Ectodermal cell (in vitro differentiated cells): ENCODE results near the gene TRIO.

ENCODE experiments used
- H3K27ac ChIP-seq: 2 replicates; pipeline ENCODE4 v1.7.0; 2013; ENCODE audit warnings: mild to moderate bottlenecking, low read depth, low read length; ENCODE audit not compliant: insufficient read depth, poor library complexity, severe bottlenecking
- H3K27me3 ChIP-seq: 2 replicates; pipeline ENCODE4 v1.7.0; 2013; ENCODE audit warnings: mild to moderate bottlenecking, low read length; ENCODE audit not compliant: insufficient read depth, control insufficient read depth, poor library complexity, severe bottlenecking
- H3K36me3 ChIP-seq: one replicate; pipeline ENCODE4 v1.7.0; 2013; ENCODE audit warnings: low read length; ENCODE audit not compliant: control insufficient read depth, insufficient read depth
- H3K4me1 ChIP-seq: one replicate; pipeline ENCODE4 v1.7.0; 2013; ENCODE audit warnings: low read length; ENCODE audit not compliant: control insufficient read depth, insufficient read depth
- H3K4me3 ChIP-seq: 2 replicates; pipeline ENCODE4 v1.7.0; 2013; ENCODE audit warnings: low read depth, low read length, control low read depth; ENCODE audit not compliant: insufficient read depth
- H3K9me3 ChIP-seq: 2 replicates; pipeline ENCODE4 v1.7.0; 2013; ENCODE audit warnings: mild to moderate bottlenecking, low read length, moderate library complexity; ENCODE audit not compliant: control insufficient read depth
- WGBS, 2 experiments: methylation state at CpG; one replicate each; pipeline ENCODE4 v1.1.7; 2013; ENCODE audit warnings: missing lambda C conversion rate in 2 of 2; 5-methylcytosine and 5-hydroxymethylcytosine counted together

TRIO gene

DNA sequence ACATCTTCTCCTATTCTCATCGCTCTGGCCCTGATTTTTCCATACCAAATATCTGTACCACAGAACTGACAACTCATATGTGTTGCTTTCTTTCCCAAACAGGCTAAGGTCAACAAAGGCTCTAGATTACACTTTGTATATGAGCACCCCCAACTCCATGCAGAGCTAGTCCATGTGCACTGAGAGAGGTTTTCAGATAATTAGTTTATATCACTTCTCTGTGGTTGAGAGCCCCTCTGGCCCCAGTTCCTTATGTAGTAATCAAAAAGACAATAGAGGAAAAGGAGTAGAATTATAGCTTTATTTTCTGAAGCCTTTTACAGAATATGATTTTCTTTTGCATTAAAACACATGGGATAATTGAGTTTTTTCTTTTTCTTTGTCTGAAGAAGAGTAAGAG lies 120.0 kb downstream of the TRIO start:
- 90 to 97% methylated on average over 1 of the region's 1 CpG for WGBS, 2 experiments
- Histone ChIP-seq H3K27ac (no peak overlapping the region), H3K4me1 (peaks cover 35% of the 10 kb centered on the region), H3K27me3 (no peaks in the 10 kb centered on the region), H3K36me3 (no peaks in the 10 kb centered on the region), H3K9me3 (no peaks in the 10 kb centered on the region), H3K4me3 (no peak overlapping the region)

DNA sequence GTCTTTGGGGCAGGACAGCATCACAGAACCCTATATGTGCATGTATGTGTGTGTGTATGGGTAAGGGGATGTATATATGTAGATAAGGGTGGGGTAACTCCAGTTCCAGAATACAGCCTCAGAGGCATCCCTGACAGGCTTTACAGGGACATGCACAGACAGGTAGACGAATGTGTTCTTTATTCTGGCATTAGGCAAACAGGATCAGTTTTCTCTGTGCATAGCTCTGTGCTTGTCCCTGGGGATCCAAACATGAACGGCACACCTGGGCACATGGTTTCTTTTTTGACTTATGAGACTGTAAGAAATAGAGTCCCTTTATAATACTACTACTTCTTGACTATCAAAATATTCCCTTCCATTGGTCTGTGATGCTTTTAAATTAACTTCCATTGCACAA lies 120.6 kb downstream of the TRIO start:
- no peaks in the 10 kb centered on the region for H3K36me3 ChIP-seq
- no peak overlapping the region for H3K4me3 ChIP-seq
- 81 to 93% methylated on average over 2 of the region's 2 CpGs for WGBS, 2 experiments
- H3K27me3 ChIP-seq: no peaks in the 10 kb centered on the region
- H3K9me3 ChIP-seq: no peaks in the 10 kb centered on the region
- peaks cover 29% of the 10 kb centered on the region for H3K4me1 ChIP-seq
- no peak overlapping the region for H3K27ac ChIP-seq

DNA sequence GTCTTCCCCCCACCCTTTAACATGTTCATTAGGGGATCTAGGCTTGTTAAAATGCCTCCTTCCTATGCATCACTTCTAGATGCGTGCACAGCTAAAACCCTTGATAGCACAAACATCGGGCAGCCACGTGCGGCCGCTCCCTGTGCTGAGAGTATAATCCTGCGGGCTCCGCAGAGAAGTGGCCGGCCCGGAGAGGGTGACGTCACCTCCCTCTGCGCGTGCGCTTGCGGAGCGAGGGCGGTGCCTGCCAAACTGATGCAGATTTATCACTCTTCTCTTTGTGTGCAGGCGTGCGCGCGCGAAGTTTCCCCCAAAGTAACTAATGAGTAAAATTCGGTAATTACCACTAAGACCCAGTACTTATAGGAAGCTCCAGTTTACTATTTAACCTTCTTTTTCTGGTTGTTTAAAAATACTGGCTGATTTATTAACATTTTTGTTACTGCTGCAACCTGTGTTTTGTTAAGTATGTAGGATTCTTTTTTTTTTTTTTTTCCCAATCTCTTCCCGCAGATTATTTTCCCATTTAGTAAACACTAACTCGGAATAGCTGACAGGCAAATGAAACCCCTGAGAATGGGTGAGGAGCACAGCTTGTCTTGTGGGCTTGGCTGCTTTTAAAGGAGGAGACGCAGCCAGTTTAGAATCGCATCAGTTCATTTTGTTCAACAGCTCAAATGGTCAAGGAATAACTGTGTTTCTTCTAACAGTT lies 121.6 kb downstream of the TRIO start:
- peak overlapping the region; percentile 20 for H3K4me3 ChIP-seq

DNA sequence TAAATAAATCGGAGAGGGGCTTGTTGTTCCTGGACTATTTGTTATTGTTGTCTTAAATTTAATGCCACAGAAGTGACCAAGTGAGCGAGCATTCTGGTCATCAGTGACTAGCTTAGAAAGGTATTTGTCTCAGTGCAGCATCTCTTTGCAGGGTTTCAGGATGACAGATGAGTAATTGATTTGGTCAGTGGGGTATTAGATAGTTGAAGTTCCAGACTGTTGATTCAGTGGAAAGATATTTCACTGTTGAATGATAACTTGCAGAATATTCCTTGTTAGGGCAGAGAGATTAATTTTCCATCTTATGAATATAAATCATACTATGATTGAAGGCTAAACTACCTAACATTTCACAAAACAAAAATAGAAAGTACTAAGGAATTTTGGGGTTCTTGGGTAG lies 122.4 kb downstream of the TRIO start:
- Histone ChIP-seq H3K27ac (no peak overlapping the region), H3K4me1 (peaks cover 31% of the 10 kb centered on the region), H3K27me3 (no peaks in the 10 kb centered on the region), H3K9me3 (no peaks in the 10 kb centered on the region), H3K4me3 (no peak overlapping the region), H3K36me3 (no peaks in the 10 kb centered on the region)
- WGBS, 2 experiments: 85 to 92% methylated on average over 2 of the region's 2 CpGs

More for the DNA sequence above, 121.6 kb downstream of the TRIO start:
- 7 to 8% methylated on average over 26 of the region's 26 CpGs for WGBS, 2 experiments
- Histone ChIP-seq H3K9me3 (no peaks in the 10 kb centered on the region), H3K27ac (peak overlapping the region; percentile 85), H3K36me3 (no peaks in the 10 kb centered on the region), H3K4me1 (peaks cover 27% of the 10 kb centered on the region), H3K27me3 (no peaks in the 10 kb centered on the region)

DNA sequence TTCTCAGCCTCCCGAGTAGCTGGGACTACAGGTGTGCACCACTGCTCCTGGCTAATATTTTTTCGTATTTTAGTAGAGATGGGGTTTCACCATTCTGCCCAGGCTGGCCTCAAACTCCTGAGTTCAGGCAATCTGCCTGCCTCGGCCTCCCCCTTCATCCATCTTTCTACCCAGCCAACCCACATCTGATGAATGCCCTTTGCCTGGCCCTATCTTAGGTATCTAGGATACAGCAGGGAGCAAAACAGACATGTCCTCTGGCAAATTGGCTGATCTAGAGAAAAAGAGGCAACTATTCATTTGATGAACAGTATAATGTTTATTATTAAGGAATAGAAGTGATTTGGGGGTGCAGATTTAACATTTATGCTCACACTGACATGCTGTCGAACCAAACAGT lies 123.0 kb downstream of the TRIO start:
- H3K27ac ChIP-seq: no peak overlapping the region
- 88 to 94% methylated on average over 4 of the region's 4 CpGs for WGBS, 2 experiments

DNA sequence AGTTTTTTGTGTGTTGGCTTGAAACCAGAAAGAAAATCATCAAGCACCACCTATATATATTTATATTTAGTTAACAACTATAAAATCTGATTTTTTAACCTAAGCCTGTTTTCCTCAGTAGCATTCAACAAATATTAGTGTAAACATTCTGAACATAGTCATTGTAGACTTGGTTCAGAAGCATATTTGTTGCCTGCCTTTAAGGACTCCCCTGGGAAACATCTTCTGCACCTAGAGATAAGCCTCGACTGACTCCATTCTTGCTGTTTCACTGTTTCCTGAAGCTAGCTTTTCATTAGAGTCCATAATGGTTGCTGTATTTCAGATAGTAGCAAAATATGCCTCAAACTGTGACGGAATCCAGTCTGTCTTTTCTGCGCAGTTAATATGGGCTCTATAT lies 123.5 kb downstream of the TRIO start:
- no peak overlapping the region for H3K4me3 ChIP-seq
- no peaks in the 10 kb centered on the region for H3K9me3 ChIP-seq
- peaks cover 22% of the 10 kb centered on the region for H3K4me1 ChIP-seq
- H3K27me3 ChIP-seq: no peaks in the 10 kb centered on the region
- 68 to 75% methylated on average over 3 of the region's 3 CpGs for WGBS, 2 experiments
- peak overlapping the region; percentile 33 for H3K27ac ChIP-seq
- H3K36me3 ChIP-seq: no peaks in the 10 kb centered on the region

More for the DNA sequence above, 123.0 kb downstream of the TRIO start:
- H3K4me1 ChIP-seq: peaks cover 27% of the 10 kb centered on the region
- H3K4me3 ChIP-seq: no peak overlapping the region
- no peaks in the 10 kb centered on the region for H3K27me3 ChIP-seq
- H3K9me3 ChIP-seq: no peaks in the 10 kb centered on the region
- H3K36me3 ChIP-seq: no peaks in the 10 kb centered on the region

DNA sequence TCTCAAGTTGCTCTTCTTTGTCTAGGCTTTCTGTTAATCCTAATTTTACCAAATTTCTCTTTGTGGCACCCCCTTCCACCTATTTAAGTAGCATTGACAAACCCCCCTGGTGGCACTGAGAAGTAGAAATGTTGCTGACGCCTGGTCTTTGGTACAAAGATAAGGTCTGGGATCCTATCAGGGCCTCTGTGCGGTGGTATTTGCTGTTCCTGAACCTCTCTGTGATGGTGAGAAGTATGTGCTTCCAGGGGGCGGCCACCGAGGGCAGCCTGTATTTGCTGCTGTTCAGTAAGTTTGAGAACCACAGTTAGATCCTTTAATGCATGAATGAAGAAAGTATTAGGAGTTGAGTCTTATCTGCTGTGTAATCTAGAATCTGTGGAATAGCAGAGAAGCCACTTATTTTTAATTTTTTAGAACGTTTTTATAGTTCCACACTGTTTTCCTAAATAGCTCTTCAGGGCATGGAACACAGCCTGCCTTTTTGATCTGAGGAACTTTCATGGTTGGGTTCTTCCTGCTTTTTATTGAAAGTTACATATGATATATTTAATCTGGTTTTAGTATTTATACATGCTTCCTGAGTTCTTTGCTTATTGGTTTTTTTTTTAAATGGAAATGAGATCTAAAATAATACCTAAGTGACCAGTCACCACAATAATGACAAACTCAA lies 124.2 kb downstream of the TRIO start:
- no peak overlapping the region for H3K4me3 ChIP-seq
- no peaks in the 10 kb centered on the region for H3K36me3 ChIP-seq
- WGBS, 2 experiments: 57 to 65% methylated on average over 4 to 5 of the region's 5 CpGs
- no peaks in the 10 kb centered on the region for H3K9me3 ChIP-seq
- peaks cover 22% of the 10 kb centered on the region for H3K4me1 ChIP-seq
- H3K27me3 ChIP-seq: no peaks in the 10 kb centered on the region
- peak overlapping the region; percentile 33 for H3K27ac ChIP-seq

DNA sequence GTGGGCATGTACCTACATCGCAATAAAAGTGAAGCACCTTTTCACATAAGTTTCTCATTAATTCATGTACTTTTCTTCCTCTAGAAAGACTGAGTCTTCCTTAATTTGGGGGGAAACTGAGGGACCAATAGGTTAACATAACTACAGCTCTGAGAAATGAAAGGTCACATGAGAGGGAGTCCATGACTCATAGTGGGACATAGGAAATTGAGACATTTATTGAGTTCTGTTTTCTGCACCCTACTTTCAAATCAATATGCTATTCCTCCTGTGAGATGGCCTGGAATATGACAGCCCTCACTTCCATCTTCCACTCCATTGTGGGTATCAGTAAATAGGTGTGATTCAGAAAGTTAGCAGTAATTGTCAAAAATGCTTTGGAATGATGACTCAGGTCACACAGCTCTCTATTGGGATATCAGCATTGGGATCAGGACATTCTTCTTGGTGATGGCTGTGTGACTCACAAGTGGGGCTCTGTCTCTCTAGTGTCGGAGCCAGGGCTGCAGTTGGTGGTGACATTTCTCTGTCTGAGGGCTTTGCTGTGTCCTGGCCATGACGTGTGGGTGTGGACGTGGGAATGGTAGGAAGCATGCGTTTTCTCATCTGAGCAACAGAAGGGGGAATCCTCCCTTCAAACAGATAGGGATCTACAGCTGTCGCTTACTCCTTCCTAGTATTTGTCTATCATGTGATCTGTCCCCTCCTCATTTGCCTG lies 125.0 kb downstream of the TRIO start:
- no peaks in the 10 kb centered on the region for H3K36me3 ChIP-seq
- no peaks in the 10 kb centered on the region for H3K9me3 ChIP-seq
- no peak overlapping the region for H3K27ac ChIP-seq
- no peak overlapping the region for H3K4me3 ChIP-seq
- peaks cover 22% of the 10 kb centered on the region for H3K4me1 ChIP-seq
- H3K27me3 ChIP-seq: no peaks in the 10 kb centered on the region
- WGBS, 2 experiments: 91 to 95% methylated on average over 5 to 6 of the region's 6 CpGs

DNA sequence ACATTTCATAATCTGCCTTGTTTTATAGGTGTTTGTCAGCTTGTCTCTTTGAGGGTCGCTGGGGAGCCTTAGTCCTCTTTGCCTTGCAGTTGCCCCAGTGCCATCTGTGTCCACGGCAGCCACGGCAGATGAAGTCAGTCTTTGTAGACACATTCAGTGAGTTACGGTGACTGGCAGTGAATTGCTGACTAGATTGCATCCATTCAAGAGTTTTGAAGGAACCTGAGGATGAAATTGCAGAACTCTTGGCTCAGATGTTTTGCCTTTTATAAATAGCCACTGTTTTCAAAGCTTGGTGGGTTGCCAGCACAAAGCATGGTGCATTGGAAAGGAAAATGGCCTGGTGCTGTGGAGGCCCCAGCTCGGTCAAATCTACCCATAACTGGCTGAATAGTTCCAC lies 125.6 kb downstream of the TRIO start:
- no peak overlapping the region for H3K27ac ChIP-seq
- H3K9me3 ChIP-seq: no peaks in the 10 kb centered on the region
- H3K27me3 ChIP-seq: no peaks in the 10 kb centered on the region
- H3K4me3 ChIP-seq: no peak overlapping the region
- peaks cover 22% of the 10 kb centered on the region for H3K4me1 ChIP-seq
- H3K36me3 ChIP-seq: no peaks in the 10 kb centered on the region
- 94 to 97% methylated on average over 5 of the region's 5 CpGs for WGBS, 2 experiments

DNA sequence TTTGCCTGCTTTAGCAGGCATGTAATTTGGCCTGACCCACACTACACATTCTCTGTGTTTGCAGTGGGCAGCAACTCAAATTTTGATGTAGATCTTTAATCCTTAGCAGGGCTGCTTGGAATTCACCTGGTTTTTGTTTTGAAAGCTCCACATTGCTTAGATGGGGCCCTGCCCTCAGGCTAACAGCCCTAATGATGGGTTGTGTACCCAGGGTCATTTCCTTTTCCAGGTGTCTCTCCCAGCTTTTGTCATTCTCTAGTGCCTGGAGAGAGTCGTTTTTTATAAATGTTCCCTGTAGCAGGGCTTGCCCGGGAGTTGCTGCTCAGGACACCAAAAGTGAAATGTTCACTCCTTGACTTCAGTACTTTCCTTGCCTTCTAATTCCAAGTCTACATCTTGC lies 126.3 kb downstream of the TRIO start:
- H3K27ac ChIP-seq: no peak overlapping the region
- no peaks in the 10 kb centered on the region for H3K9me3 ChIP-seq
- H3K27me3 ChIP-seq: no peaks in the 10 kb centered on the region
- WGBS, 2 experiments: 45 to 50% methylated on average over 2 of the region's 2 CpGs
- peaks cover 22% of the 10 kb centered on the region for H3K4me1 ChIP-seq
- no peaks in the 10 kb centered on the region for H3K36me3 ChIP-seq
- no peak overlapping the region for H3K4me3 ChIP-seq
